ENCODE results near the gene IRF9.

GRCh38 chr14:24151404-24152080 is 9.5 kb upstream of the IRF9 start:
- TF ChIP-seq EZH2 (IDR thresholded peaks at IDR 0.05; ENCODE audit: borderline replicate concordance, low read depth, low read length, poor library complexity, severe bottlenecking) (no peak), CTCF (conservative IDR thresholded peaks at IDR 0.05; ENCODE audit: low read depth, low read length) (no peak)

Measured in A673 (cell line).